Measurements from ENCODE around the gene TRPM3. TPM values are rescaled to one million over a fixed set of nuclear protein-coding genes. Genes with fewer than 3 reads are reported as not detected.

Gene TRPM3
- total and polyA plus RNA-seq, 9 of the 15 experiments (the other 6 are each of a cell fraction or from before 2014, with no cell fraction given), result 0.04 TPM; not detected in 8

DNA sequence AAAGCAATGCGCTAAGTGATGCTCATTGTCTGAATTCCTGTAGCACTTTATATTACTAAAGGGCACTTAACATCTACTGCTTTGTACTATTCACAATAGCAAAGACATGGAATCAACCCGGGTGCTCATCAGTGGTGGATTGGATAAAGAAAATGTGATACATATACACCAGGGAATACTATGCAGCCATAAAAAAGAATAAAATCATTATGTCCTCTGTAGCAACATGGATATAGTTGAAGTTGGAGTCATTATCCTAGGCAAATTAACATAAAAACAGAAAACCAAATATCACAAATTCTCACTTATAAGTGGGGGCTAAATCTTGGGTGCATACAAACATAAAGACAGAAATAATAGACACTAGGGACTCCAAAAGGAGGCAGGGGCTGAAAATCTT lies 308.3 kb downstream of the TRPM3 start:
- H3K9me1 ChIP-seq (ENCODE audit: control insufficient read depth, insufficient read depth, low read length), result no peaks in the 10 kb centered on the region
- H3K9ac ChIP-seq (ENCODE audit: insufficient read depth in 1 of 2, low read depth in 2 of 2, low read length in 2 of 2), result no peak overlapping the region
- intact Hi-C loops (cut with micrococcal nuclease) (no loop called here), in situ Hi-C loops (cut with MboI) (no loop called here)
- no peaks in the 10 kb centered on the region; the same call in 1 of the 2 replicates for H4K20me1 ChIP-seq (replicated peaks; ENCODE audit: control insufficient read depth, insufficient read depth, low read length)
- H3K4me3 ChIP-seq, result no peak overlapping the region
- H3K79me2 ChIP-seq (ENCODE audit: control insufficient read depth, insufficient read depth, low read length), result no peaks in the 10 kb centered on the region
- ChIA-PET CTCF (ENCODE audit: low intra/inter-chr PET ratio) (no interaction called here), POLR2A (no interaction called here)
- 5% methylated on average over 2 of the region's 2 CpGs for WGBS (ENCODE audit: insufficient coverage, low coverage, missing lambda C conversion rate)
- ATAC-seq, result no peak
- no TSS peak for BruUV-seq (replicated peaks)
- H3K27me3 ChIP-seq (ENCODE audit: control insufficient read depth in 2 of 2, insufficient read depth in 2 of 2, low read length in 2 of 2), result no peaks in the 10 kb centered on the region
- DNase-seq (ENCODE audit: extremely low read depth in 1 of 4, low spot score in 3 of 4), result no peak
- no peak overlapping the region for H2AFZ ChIP-seq (ENCODE audit: low read depth, low read length)
- no peak overlapping the region for H3K4me2 ChIP-seq (ENCODE audit: insufficient read depth, low read length)
- no peak overlapping the region for H3K27ac ChIP-seq (ENCODE audit: extremely low read depth, low read depth, low read length)
- H3K9me3 ChIP-seq (replicated peaks; ENCODE audit: control insufficient read depth, insufficient read depth, low read depth, low read length), result no peaks in the 10 kb centered on the region
- no peaks in the 10 kb centered on the region for H3K36me3 ChIP-seq (ENCODE audit: control insufficient read depth, insufficient read depth, low read length)
- FAIRE-seq, result no peak
- H3K4me1 ChIP-seq (replicated peaks in 1 of 2; ENCODE audit: control insufficient read depth in 2 of 2, insufficient read depth in 2 of 2, low read length in 2 of 2), result no peaks in the 10 kb centered on the region
- TF ChIP-seq, protein P1, sequence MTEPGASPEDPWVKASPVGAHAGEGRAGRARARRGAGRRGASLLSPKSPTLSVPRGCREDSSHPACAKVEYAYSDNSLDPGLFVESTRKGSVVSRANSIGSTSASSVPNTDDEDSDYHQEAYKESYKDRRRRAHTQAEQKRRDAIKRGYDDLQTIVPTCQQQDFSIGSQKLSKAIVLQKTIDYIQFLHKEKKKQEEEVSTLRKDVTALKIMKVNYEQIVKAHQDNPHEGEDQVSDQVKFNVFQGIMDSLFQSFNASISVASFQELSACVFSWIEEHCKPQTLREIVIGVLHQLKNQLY (CRISPR knock-in tag; conservative IDR thresholded peaks at IDR 0.05), result no peak
- TF ChIP-seq SMARCA4 (IDR thresholded peaks at IDR 0.05) (no peak), POLR3G (IDR thresholded peaks at IDR 0.05; ENCODE audit: extremely low read depth, insufficient read length, insufficient replicate concordance) (no peak), ZNF174 (CRISPR knock-in tag; IDR thresholded peaks at IDR 0.05) (no peak), MTA3 (IDR thresholded peaks at IDR 0.05; ENCODE audit: borderline replicate concordance) (no peak), ZBTB7A (IDR thresholded peaks at IDR 0.05; ENCODE audit: borderline replicate concordance, control insufficient read depth, low read depth, low read length) (no peak), ATF7 (IDR thresholded peaks at IDR 0.05) (no peak), TAF9B (IDR thresholded peaks at IDR 0.05; ENCODE audit: partially characterized antibody) (no peak), GABPB2 (CRISPR knock-in tag; conservative IDR thresholded peaks at IDR 0.05) (no peak), XRCC5 (IDR thresholded peaks at IDR 0.05; ENCODE audit: low read depth, low read length) (no peak), TAF15 (IDR thresholded peaks at IDR 0.05; ENCODE audit: low read depth, low read length) (no peak), CBX5 (IDR thresholded peaks at IDR 0.05; ENCODE audit: borderline replicate concordance, low read depth) (no peak), EP300 (IDR thresholded peaks at IDR 0.05; ENCODE audit: low read length) (no peak)
- TF ChIP-seq, protein P2, sequence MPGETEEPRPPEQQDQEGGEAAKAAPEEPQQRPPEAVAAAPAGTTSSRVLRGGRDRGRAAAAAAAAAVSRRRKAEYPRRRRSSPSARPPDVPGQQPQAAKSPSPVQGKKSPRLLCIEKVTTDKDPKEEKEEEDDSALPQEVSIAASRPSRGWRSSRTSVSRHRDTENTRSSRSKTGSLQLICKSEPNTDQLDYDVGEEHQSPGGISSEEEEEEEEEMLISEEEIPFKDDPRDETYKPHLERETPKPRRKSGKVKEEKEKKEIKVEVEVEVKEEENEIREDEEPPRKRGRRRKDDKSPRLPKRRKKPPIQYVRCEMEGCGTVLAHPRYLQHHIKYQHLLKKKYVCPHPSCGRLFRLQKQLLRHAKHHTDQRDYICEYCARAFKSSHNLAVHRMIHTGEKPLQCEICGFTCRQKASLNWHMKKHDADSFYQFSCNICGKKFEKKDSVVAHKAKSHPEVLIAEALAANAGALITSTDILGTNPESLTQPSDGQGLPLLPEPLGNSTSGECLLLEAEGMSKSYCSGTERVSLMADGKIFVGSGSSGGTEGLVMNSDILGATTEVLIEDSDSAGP (CRISPR knock-in tag; IDR thresholded peaks at IDR 0.05), result no peak
- TF ChIP-seq, protein P3, sequence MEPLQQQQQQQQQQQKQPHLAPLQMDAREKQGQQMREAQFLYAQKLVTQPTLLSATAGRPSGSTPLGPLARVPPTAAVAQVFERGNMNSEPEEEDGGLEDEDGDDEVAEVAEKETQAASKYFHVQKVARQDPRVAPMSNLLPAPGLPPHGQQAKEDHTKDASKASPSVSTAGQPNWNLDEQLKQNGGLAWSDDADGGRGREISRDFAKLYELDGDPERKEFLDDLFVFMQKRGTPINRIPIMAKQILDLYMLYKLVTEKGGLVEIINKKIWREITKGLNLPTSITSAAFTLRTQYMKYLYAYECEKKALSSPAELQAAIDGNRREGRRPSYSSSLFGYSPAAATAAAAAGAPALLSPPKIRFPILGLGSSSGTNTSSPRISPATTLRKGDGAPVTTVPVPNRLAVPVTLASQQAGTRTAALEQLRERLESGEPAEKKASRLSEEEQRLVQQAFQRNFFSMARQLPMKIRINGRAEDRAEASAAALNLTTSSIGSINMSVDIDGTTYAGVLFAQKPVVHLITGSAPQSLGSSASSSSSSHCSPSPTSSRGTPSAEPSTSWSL (CRISPR knock-in tag; IDR thresholded peaks at IDR 0.05; ENCODE audit: borderline replicate concordance), result no peak
- TF ChIP-seq, protein P4, sequence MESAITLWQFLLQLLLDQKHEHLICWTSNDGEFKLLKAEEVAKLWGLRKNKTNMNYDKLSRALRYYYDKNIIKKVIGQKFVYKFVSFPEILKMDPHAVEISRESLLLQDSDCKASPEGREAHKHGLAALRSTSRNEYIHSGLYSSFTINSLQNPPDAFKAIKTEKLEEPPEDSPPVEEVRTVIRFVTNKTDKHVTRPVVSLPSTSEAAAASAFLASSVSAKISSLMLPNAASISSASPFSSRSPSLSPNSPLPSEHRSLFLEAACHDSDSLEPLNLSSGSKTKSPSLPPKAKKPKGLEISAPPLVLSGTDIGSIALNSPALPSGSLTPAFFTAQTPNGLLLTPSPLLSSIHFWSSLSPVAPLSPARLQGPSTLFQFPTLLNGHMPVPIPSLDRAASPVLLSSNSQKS (CRISPR knock-in tag; IDR thresholded peaks at IDR 0.05), result no peak

All from K562 (cell line).